Naive thymus-derived CD4-positive, alpha-beta T cell (primary cell): ENCODE results near the gene TRMT112. TPM values are rescaled to one million over a fixed set of nuclear protein-coding genes. Genes with fewer than 3 reads are reported as not detected.
A peak's percentile ranks its signal among the peaks of the same experiment; 100 is the strongest.

Experiments
- ATAC-seq: fragments of 150-1000 bp; cut with Tn5 transposase; 2 replicates; pipeline ENCODE4 v1.10.0; 2021; ENCODE audit warnings: mild to moderate bottlenecking, moderate library complexity
- CTCF ChIA-PET: fragments of 350-600 bp; sonication (Branson Sonifier 250); formaldehyde crosslinking; loops from one replicate; lab custom pipeline; 2021; ENCODE audit warnings: antibody characterized with exemption; lab: Charles Lee
- POLR2A ChIA-PET: fragments of 350-600 bp; sonication (Branson Sonifier 250); formaldehyde crosslinking; loops from one replicate; lab custom pipeline; 2021; ENCODE audit warnings: antibody characterized with exemption, inconsistent platforms; lab: Charles Lee
- DNase-seq, 9 donors: peaks; one replicate each; pipeline versions ENCODE4 v3.0.0 to v3.0.0-alpha.2; 2020 to 2022; ENCODE audit warnings: mixed read lengths in 1 of 9
- H3K27ac ChIP-seq: one replicate; pipeline ENCODE4 v1.7.0; 2013; ENCODE audit warnings: mild to moderate bottlenecking, low read depth, low read length, moderate library complexity
- H3K27me3 ChIP-seq, 2 donors: one replicate each; pipeline ENCODE4 v1.7.0; 2013; ENCODE audit warnings: low read length in 2 of 2, mild to moderate bottlenecking in 2 of 2, moderate library complexity in 2 of 2; ENCODE audit not compliant: control insufficient read depth in 2 of 2, insufficient read depth in 2 of 2
- H3K36me3 ChIP-seq, 3 experiments: 1 replicate in 2 of 3; 2 replicates in 1 of 3; pipeline ENCODE4 v1.7.0; 2013; ENCODE audit warnings: low read length in 3 of 3, mild to moderate bottlenecking in 3 of 3, moderate library complexity in 1 of 3; ENCODE audit not compliant: insufficient read depth in 3 of 3, control insufficient read depth in 2 of 3
- H3K4me1 ChIP-seq, 2 donors: one replicate each; pipeline ENCODE4 v1.7.0; 2013; ENCODE audit warnings: low read length in 2 of 2, mild to moderate bottlenecking in 2 of 2, moderate library complexity in 1 of 2; ENCODE audit not compliant: control insufficient read depth in 2 of 2, insufficient read depth in 2 of 2
- H3K4me3 ChIP-seq: 2 replicates; pipeline ENCODE4 v1.7.0; 2013; ENCODE audit warnings: mild to moderate bottlenecking, low read length
- H3K9me3 ChIP-seq, 3 experiments: 1 replicate in 2 of 3; 2 replicates in 1 of 3; pipeline ENCODE4 v1.7.0; 2013; ENCODE audit warnings: low read length in 3 of 3; ENCODE audit not compliant: control insufficient read depth in 2 of 3
- H3K27ac Mint-ChIP-seq, 9 donors: one replicate each; pipeline ENCODE4 v1.8.0; 2020 to 2022; ENCODE audit warnings: mixed read lengths in 9 of 9, mild to moderate bottlenecking in 8 of 9, moderate library complexity in 5 of 9, inconsistent platforms in 2 of 9
- H3K27me3 Mint-ChIP-seq, 5 donors: one replicate each; pipeline ENCODE4 v1.8.0; 2021 to 2022; ENCODE audit warnings: mixed read lengths in 5 of 5, mild to moderate bottlenecking in 1 of 5
- H3K36me3 Mint-ChIP-seq, 5 donors: one replicate each; pipeline ENCODE4 v1.8.0; 2020 to 2022; ENCODE audit warnings: mixed read lengths in 5 of 5, mild to moderate bottlenecking in 3 of 5, inconsistent platforms in 1 of 5
- H3K4me1 Mint-ChIP-seq, 7 donors: one replicate each; pipeline ENCODE4 v1.8.0; 2020 to 2022; ENCODE audit warnings: mixed read lengths in 7 of 7, mild to moderate bottlenecking in 3 of 7, inconsistent platforms in 1 of 7
- H3K4me3 Mint-ChIP-seq, 10 donors: one replicate each; pipeline ENCODE4 v1.8.0; 2020 to 2022; ENCODE audit warnings: mild to moderate bottlenecking in 10 of 10, mixed read lengths in 10 of 10, moderate library complexity in 6 of 10, inconsistent platforms in 2 of 10
- H3K9me3 Mint-ChIP-seq, 11 donors: one replicate each; pipeline ENCODE4 v1.8.0; 2020 to 2022; ENCODE audit warnings: mixed read lengths in 11 of 11, mild to moderate bottlenecking in 4 of 11, inconsistent platforms in 1 of 11, moderate library complexity in 1 of 11
- intact Hi-C, 2 donors: fragments of 100-400 bp; cut with micrococcal nuclease; formaldehyde crosslinking; loops; one replicate each; pipeline ENCODE4 v1.15.1; 2023
- polyA plus RNA-seq, 2 donors: library from polyadenylated mRNA; unstranded; fragments of 300-500 nt; fragmentation: Illumina TruSeq; gene quantifications; one replicate each; pipeline ENCODE4 v1.2.3, GENCODE V29; 2021
- total RNA-seq, 6 experiments: library from RNA in 5 of 6; stranded (reverse) in 5 of 6; gene quantifications; 1 replicate in 5 of 6; 2 replicates in 1 of 6; pipeline ENCODE4 v1.2.3 and lab custom pipeline; 2021 to 2026

The TRMT112 gene
- total and polyA plus RNA-seq, 7 experiments from 2014 or later = 90.9 to 613 (median 166) TPM

- Histone ChIP-seq H3K4me3 (no peak overlapping the region), H3K27ac (no peak overlapping the region), H3K27me3 (peaks cover 3 to 28% of the 10 kb centered on the region in 2 donors), H3K36me3 (no peaks in the 10 kb centered on the region), H3K4me1 (peaks cover 21 to 27% of the 10 kb centered on the region in 2 donors), H3K9me3 (no peaks in the 10 kb centered on the region)
- POLR2A ChIA-PET = interaction anchor here (1.4 kb wide), 1 partner anchor 93 kb away, joined by 3 read pairs; the partner anchor contains the start of gene FERMT3
- H3K4me1 Mint-ChIP-seq = peaks cover 20 to 37% (median 25%) of the 10 kb centered on the region in 7 donors
- CTCF ChIA-PET = no interaction called here
- H3K27me3 Mint-ChIP-seq = peaks cover 52 to 81% (median 55%) of the 10 kb centered on the region in 5 donors
- H3K4me3 Mint-ChIP-seq = peak overlapping the region; percentile 59 to 85 (median 73)
- intact Hi-C loops = no loop called here
- DNase-seq = peak in 2 of 9 donors; percentile 14 to 31
- H3K9me3 Mint-ChIP-seq = peaks cover 0 to 2% (median 0%) of the 10 kb centered on the region in 11 donors
- ATAC-seq = no peak
- H3K36me3 Mint-ChIP-seq = no peaks in the 10 kb centered on the region
- peak overlapping the region in 1 of 9 donors; percentile 25 for H3K27ac Mint-ChIP-seq
Measured at GRCh38 chr11:64298966-64299846, 18.2 kb downstream of the TRMT112 start.

GRCh38 chr11:64297699-64298358 is 19.5 kb downstream of the TRMT112 start:
- Mint-ChIP-seq H3K9me3 (peaks cover 0 to 2% (median 0%) of the 10 kb centered on the region in 11 donors), H3K4me1 (peaks cover 17 to 32% (median 20%) of the 10 kb centered on the region in 7 donors), H3K27me3 (peaks cover 63 to 89% (median 67%) of the 10 kb centered on the region in 5 donors), H3K4me3 (peak overlapping the region in 1 of 10 donors; percentile 85), H3K36me3 (no peaks in the 10 kb centered on the region), H3K27ac (peak overlapping the region in 1 of 9 donors; percentile 71)
- ChIA-PET CTCF (no interaction called here), POLR2A (interaction anchor here (1.4 kb wide), 1 partner anchor 92 kb away, joined by 3 read pairs; the partner anchor contains the start of gene FERMT3)
- H3K4me3 ChIP-seq = no peak overlapping the region
- ATAC-seq (no peak), DNase-seq (no peak)
- H3K9me3 ChIP-seq = no peaks in the 10 kb centered on the region
- no peak overlapping the region for H3K27ac ChIP-seq
- peaks cover 14 to 20% of the 10 kb centered on the region in 2 donors for H3K4me1 ChIP-seq
- intact Hi-C loops = no loop called here
- peaks cover 3 to 28% of the 10 kb centered on the region in 2 donors for H3K27me3 ChIP-seq
- no peaks in the 10 kb centered on the region for H3K36me3 ChIP-seq

- peak overlapping the region in 1 of 9 donors; percentile 4 for H3K27ac Mint-ChIP-seq
- no peak overlapping the region for H3K4me3 ChIP-seq
- no peak overlapping the region for H3K4me3 Mint-ChIP-seq
- ChIA-PET POLR2A (interaction anchor here (0.9 kb wide), 1 partner anchor 10 kb away, joined by 3 read pairs; no protein-coding TSS in a partner anchor), CTCF (interaction anchor here (0.8 kb wide), 1 partner anchor 93 kb away, joined by 3 read pairs; no protein-coding TSS in a partner anchor)
- intact Hi-C loops = no loop called here
- no peaks in the 10 kb centered on the region for H3K36me3 ChIP-seq
- H3K27me3 Mint-ChIP-seq = peaks cover 63 to 91% (median 71%) of the 10 kb centered on the region in 5 donors
- peaks cover 3 to 28% of the 10 kb centered on the region in 2 donors for H3K27me3 ChIP-seq
- ATAC-seq (no peak), DNase-seq (no peak)
- H3K4me1 Mint-ChIP-seq = peaks cover 20 to 32% (median 21%) of the 10 kb centered on the region in 7 donors
- peaks cover 0 to 2% (median 0%) of the 10 kb centered on the region in 11 donors for H3K9me3 Mint-ChIP-seq
- H3K36me3 Mint-ChIP-seq = no peaks in the 10 kb centered on the region
- H3K27ac ChIP-seq = no peak overlapping the region
- peaks cover 14 to 20% of the 10 kb centered on the region in 2 donors for H3K4me1 ChIP-seq
- H3K9me3 ChIP-seq = no peaks in the 10 kb centered on the region
Measured at GRCh38 chr11:64296830-64297698, 20.3 kb downstream of the TRMT112 start.

- H3K36me3 Mint-ChIP-seq = no peaks in the 10 kb centered on the region
- H3K27ac ChIP-seq = no peak overlapping the region
- H3K27me3 ChIP-seq = peaks cover 3 to 28% of the 10 kb centered on the region in 2 donors
- H3K27me3 Mint-ChIP-seq = peaks cover 59 to 86% (median 71%) of the 10 kb centered on the region in 5 donors
- no peak for DNase-seq
- intact Hi-C loops = no loop called here
- H3K27ac Mint-ChIP-seq = no peak overlapping the region
- ATAC-seq = no peak
- no peaks in the 10 kb centered on the region for H3K36me3 ChIP-seq
- peaks cover 0 to 2% (median 0%) of the 10 kb centered on the region in 11 donors for H3K9me3 Mint-ChIP-seq
- H3K4me1 ChIP-seq = peaks cover 14 to 20% of the 10 kb centered on the region in 2 donors
- H3K4me3 ChIP-seq = no peak overlapping the region
- ChIA-PET CTCF (interaction anchor here (0.7 to 0.8 kb wide), 2 partner anchors 26 to 92 kb away, joined by 3 read pairs; no protein-coding TSS in a partner anchor), POLR2A (interaction anchor here (0.9 kb wide), 1 partner anchor 9 kb away, joined by 3 read pairs; no protein-coding TSS in a partner anchor)
- H3K4me3 Mint-ChIP-seq = no peak overlapping the region
- H3K9me3 ChIP-seq = no peaks in the 10 kb centered on the region
- H3K4me1 Mint-ChIP-seq = peaks cover 20 to 32% (median 21%) of the 10 kb centered on the region in 7 donors
Measured at GRCh38 chr11:64296236-64296635, 21.1 kb downstream of the TRMT112 start.

GRCh38 chr11:64295760-64296159 is 21.6 kb downstream of the TRMT112 start:
- Histone ChIP-seq H3K4me1 (peaks cover 11 to 19% of the 10 kb centered on the region in 2 donors), H3K4me3 (no peak overlapping the region), H3K9me3 (no peaks in the 10 kb centered on the region), H3K27ac (no peak overlapping the region), H3K27me3 (peaks cover 3 to 29% of the 10 kb centered on the region in 2 donors), H3K36me3 (no peaks in the 10 kb centered on the region)
- H3K27me3 Mint-ChIP-seq = peaks cover 58 to 86% (median 69%) of the 10 kb centered on the region in 5 donors
- no peak overlapping the region for H3K27ac Mint-ChIP-seq
- ATAC-seq (no peak), DNase-seq (no peak)
- POLR2A ChIA-PET = interaction anchor here (0.9 kb wide), 1 partner anchor 9 kb away, joined by 3 read pairs; no protein-coding TSS in a partner anchor
- CTCF ChIA-PET = interaction anchor here (0.7 to 0.9 kb wide), 2 partner anchors 26 to 92 kb away, joined by 3 to 4 read pairs; no protein-coding TSS in a partner anchor
- H3K4me1 Mint-ChIP-seq = peaks cover 20 to 30% (median 20%) of the 10 kb centered on the region in 7 donors
- H3K9me3 Mint-ChIP-seq = peaks cover 0 to 3% (median 0%) of the 10 kb centered on the region in 11 donors
- peaks cover 0 to under 1% (median 0%) of the 10 kb centered on the region in 5 donors for H3K36me3 Mint-ChIP-seq
- intact Hi-C loops = no loop called here
- no peak overlapping the region for H3K4me3 Mint-ChIP-seq
